ENCODE results near the gene PARM1.

PARM1 gene

DNA sequence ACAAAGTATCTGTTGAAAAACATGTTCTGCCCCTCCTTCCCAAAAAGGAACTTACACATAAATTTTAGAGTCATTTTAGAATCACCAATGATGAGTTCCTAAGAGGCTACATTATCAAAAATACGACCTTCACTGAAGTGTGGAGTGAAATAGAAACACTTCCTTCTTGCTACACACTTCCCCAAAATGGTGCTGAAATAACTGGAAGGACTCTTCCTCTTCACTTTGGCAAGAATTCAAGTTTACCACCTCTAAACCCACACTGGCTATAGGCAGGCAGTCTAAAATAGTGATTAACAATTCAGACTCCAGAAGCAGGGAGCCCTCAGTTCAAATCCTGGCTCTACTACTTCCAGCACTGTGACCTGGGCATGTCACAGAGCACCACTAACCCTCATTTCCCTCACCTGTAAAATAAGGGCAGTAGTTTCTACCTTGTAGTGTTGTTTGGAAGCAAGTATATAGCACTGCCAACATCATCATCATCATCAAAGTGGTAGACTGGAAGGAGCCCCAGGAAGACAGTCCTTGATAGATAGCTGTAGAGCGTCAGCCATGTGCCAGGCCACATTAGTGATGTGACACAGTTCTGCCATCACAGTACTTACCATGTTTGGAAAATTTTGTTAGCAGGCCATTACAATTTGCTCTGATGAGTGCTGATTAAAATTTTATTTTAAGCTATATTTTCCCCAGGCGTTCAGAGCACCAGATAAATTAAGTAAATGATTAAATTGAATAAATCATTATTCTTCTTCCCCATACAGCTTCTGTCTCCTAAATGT is 103.3 kb downstream of the PARM1 start:
- DNase-seq, result no peak

DNA sequence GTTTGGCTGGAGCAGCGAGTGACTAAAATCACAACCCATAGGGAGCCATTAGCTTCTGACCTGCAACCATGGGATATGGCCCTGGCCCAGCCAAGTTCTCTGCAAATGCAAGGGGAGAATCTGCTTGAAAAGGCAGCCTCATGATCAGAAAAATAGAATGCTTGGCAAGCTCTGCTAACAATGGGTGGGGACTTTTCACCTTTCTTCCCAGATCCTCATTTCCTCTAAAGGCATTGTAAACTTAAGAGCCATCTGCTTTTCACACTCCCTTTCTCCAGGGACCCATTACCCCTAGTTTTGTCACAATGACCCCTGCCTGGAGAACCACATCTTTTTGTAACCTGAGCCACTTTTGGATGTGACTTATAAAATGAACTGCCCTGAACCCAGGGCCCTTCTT is 104.3 kb downstream of the PARM1 start:
- DNase-seq, result no peak

DNA sequence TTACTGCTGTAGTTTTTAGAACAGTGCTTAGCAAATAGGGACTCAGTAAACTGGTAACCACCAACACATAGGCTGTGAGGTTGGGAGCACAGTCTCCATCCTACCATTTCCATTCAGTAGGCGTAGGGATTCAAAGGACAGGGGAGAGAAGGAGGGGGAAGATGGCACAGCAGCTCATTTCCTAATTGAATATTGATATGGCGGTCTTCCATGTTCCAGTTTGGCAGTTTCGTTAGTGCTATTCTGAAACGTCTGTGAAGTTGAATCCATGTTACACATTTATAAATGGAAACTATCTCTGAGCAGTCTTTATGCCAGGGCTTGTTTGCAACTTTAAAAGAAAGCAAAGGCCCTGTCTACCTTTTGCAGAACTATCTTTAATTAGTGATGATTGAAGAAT is 105.5 kb downstream of the PARM1 start:
- no peak for DNase-seq

DNA sequence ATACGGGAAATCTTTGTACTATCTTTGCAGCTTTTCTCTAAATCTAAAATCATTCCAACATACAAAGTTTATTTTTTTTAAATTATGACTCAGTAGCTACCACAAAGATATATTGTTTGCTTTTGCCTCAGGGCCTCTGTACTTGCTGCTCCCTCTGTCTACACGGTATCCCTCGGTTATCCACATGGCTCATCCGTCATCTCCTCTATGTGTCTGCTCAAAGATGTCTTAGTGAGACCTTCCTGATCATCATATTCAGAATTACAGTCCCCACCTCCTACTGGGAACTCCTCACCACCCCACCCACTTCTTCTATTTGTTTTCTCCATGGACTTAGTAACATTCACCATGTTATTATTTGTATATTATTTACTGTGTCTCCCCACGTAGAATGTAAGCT is 107.8 kb downstream of the PARM1 start:
- no peak for DNase-seq

DNA sequence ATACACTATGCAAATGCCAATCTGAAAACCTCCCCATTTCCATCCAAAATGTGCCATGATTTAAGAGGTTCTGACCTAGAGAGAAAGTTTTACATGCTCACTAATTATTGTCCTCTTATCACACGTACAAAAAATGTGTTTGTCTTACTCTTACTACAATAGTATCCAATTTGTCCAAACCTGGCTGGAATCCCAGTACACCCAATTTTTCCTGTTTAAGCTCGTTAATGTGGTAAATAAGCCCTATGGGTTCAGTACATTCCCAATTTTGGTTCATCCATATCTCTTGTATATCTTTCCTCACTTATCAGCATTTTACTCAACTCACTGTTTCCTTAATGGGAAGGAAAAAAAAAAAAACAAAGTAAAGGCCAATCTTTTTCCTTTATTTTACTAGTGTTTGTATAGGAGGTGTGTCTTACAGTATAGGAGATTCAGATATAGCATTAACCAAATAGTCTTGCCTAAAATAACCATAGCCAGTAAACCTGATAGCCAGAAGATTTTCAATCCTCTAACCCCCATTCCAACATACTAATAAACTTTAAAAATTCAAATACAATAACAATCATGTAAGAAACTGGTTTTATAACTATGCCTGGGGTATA is 109.8 kb downstream of the PARM1 start:
- DNase-seq, result no peak

DNA sequence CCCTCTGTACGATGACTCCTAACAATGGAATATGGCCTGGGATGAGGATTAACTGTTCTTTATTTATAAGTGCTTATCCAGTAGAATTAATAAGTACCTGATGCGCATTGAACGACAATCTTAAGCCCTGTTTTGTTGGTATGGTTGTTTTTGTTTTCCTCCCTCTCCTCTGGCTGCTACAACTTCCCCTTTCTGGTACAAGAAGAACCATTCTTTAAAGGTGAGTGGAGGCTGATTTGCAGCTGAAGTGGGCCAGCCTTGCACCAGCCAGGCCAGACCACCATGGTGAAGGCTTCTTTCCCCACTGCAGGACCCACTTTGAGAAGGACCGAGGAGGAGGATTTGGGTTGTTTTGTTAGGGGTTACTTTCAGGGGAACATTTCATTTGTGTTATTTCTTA is 113.3 kb downstream of the PARM1 start:
- DNase-seq, result no peak

DNA sequence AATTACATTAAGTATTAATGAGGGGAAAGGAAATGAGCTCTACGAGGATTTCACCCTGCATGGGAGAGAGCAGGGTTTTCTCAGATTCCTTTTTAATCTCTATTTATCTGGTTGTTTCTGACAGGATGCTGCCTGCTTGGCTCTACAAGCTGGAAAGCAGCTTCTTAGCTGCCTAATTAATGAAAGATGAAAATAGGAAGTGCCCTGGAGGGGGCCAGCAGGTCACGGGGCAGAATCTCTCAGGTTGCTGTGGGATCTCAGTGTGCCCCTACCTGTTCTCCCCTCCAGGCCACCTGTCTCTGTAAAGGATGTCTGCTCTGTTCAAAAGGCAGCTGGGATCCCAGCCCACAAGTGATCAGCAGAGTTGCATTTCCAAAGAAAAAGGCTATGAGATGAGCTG is 113.7 kb downstream of the PARM1 start:
- DNase-seq, result no peak

DNA sequence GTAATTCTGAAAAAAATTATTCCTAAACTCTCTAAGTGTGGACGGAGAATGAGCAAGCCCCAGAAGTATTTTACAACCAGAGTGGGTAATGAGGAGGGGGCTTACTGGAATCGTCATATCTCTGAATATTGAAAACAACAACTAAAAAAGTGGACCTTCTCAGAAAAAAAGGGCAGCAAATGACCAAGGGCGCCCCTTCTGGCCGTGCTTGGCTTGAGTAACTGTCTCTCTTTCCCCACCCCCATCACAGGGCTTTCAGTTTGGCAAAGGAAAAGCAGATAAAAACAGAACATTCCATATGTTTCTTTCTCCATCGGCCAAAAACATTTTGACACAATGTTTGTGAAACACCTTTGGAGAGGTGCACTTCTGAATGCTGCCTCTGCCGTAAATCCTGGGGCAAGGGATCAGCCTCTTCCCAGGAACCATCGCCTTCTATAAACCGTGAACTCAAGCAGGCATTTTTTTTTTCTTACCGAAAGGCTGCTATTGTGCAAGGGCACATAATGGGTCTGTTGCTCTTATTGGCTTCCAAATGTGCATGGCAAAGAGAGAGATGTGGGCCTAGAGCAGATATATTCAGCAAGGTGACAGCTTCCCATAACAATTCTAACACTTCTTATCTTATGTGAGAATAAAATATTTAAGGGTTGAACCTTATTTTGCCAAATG is 115.4 kb downstream of the PARM1 start:
- no peak for DNase-seq

DNA sequence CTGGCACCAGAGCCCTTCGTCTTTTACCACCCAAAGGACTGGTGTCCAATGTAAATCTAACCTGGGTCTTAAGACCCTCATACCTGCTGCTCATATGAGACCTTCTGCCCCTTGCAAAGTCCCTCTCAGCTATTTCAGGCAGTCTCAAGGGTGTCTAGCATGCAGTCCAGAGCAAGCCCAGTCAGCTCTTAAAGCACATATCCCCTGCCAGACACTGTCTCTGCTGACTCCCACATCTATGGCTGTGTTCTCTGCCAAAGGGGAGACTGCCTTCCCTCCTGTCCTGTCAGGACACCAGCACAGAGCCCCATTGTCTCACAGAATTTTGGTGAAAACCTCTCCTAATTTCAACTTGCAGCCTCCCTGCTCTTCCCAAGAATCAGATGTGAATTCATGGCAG is 118.5 kb downstream of the PARM1 start:
- DNase-seq, result no peak

DNA sequence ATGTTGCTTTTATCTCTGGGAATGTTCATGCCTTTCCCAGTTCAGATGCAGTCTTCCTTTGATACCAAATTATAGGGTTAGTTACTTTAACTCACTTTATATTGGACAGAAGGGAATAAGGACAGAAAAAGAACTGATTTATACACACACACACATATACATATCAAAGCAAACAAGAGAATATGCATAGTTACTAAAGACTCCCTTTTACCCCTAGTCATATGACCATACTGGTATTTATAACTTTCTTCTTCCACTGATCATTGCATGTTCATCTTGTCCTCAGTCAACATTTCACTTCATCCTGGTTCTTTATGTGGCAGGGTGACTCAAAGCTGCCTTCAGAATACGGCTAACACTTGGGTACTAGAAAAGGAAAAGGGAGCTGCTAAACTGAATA is 120.4 kb downstream of the PARM1 start:
- no peak for DNase-seq

DNA sequence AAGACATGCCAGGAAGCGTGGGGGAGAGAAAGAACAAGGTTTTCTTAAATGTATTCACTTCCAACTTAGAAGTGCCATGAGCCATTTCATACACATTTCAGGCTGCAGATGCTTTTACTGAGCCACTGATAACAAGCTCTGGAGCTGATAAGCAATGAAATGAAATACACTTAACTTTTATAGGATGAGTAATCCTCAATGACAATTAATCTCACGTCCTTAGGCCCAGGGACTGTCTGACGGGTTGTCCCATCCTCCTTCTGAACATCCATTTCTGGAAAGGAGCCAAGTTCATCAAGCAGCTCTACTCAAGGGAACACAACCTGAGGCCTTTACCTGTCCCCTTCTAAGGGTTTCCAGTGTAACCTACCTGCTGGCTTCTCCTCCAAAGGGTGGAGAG is 121.2 kb downstream of the PARM1 start:
- DNase-seq, result no peak

DNA sequence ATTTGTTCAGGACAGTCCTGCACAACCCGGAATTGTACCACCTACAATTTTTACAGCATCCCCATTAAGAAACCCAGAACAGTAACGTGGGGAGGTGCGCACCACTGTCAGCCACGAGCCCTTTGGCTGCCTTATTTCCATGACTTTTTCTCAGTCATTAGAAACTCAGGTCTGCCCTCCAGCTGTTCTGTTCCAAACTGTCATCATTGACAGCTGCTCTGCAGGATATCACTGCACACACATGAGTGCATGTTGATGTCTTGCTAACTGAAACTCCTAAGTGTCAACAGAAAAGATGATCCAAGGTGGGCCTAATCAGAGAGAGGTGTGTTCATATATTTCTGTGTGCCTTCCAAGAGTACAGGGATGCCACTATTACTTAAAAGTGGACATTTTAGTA is 123.4 kb downstream of the PARM1 start:
- DNase-seq, result no peak

DNA sequence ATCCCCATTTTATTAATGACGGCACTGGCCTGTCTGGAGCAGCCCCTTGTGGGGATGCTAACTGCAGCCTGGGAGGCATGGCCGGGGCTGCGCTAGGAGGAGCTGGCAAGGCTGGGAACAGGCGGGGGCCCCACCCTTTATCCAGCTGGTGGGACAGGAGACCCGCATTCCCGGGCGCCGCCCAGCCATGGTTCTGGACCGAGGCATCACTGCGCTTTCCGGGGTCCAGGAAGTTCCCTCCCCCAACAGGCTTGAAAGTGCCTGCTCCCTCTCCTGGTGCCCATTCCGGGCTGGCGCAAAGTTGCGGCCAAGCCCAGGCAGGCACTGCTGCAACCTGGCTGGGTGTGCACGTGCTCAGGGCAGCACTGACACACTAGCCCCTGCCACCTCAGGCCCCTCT is 124.5 kb downstream of the PARM1 start:
- no peak for DNase-seq

DNA sequence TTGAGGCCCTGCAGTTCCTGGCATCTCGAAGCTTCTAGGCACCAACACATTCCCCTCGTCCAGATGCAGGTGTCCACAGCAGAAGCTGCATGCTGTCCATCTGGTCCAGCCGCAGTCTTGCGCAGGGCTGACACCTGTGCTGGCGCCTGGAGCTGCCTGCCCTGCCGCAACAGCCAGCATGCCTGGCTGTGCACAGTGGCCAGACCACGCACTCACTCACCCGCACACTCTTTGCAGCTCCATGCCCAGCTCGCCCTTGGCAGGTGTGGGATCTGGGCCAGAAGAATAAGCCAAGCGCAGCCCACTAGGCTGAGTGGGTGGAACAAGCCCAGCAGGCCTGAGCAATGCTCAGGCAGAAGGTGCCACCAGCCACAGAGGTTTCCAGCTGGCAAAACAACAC is 125.6 kb downstream of the PARM1 start:
- no peak for DNase-seq

DNA sequence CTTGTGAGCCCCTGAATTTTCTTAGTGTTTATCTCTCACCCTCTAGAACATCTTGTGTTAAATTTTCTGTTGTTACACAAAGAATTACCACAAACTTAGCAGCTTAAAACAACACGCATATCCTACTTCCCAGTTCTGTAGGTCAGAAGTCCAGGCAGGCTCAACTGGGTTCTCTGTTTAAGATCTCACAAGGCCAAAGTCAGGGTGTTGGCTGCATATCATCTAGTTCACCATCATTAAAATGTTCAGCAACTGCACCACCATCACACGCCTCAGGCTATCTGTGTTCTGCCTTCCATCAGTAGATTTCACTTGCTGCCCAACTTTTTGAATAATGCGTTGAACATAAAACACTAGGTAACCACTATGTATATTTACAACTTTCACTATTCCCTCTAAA is 130.5 kb downstream of the PARM1 start:
- DNase-seq, result no peak

DNA sequence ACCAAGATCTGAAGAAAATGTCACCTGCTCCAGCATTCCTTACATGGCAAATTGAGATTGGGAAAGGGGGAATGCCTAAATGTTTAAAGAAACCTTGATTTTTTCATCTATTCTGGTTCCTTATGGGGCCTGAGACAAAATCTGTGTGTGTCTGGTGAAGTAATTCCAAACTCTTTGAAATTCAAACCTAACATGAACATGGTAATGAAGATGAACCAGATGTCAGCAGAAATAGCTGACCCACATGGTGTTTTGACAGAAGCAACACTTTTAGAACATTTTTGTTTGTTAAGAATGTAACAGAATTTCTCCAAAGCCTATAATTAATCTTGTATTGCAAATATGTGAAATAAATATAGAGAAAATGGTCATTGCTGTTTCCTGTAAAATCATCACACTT is 133.0 kb downstream of the PARM1 start:
- DNase-seq, result no peak

DNA sequence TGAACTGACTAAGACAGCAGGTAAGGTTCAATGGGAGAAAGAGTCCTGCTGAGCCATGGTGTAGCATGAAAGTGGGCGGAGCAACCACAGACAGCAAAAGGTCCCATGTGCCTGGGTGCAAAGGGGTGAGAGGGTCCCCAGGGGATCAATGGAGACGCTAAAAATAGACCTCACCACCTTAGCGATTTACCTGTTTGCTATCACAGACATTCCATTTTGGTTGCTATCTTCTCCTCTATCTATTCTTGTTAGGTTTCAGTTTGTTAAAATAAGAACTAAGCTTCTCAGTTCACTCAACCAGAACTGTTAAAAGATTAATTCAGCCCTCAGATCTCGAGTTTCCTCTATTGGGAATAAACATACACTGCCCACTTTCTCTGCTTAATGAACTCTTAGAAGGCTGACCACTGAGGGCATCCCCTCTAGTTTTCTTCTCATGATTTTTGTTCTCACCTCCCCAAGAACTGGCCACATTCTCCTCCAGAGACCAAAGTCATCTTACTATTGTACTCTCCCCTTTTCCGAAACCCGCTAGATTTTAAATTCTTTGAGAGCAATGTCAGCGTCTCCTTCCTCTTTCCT is 136.7 kb downstream of the PARM1 start:
- no peak for DNase-seq

DNA sequence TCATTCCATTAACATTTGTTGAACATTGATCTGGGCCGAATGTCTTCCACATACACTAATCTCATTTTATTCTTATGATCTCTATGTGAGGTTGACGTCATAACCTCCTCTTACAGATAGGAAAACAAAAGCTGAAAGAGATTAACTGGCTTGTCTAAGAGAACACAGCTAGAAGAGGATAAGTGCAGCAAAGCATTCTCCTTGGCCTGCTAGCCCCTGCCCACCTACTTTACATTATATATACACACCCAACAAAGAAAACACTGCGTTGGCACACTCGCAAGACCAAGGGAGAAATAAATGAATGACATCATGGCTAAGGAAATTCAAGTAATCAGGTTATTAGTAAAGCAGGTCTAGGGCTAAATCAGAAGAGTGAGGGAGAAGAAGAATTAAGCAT is 138.4 kb downstream of the PARM1 start:
- no peak for DNase-seq

DNA sequence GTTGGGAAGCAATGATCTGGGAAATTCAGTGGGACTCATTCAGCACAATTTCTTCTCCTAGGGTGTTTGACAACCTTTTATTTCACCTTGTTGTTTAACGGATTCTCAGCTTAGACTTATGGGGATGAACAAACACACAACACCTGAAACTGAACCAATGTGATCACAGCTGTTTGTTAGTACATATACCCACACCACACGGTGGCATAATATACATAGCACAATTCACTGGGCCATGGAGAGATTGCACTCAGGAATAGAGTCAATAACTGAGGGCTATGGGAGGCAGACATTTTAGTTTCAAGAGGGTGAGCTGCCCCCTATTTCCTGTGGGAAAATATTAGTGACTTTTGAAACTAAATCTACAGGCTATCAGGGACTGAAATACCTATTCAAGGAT is 148.0 kb downstream of the PARM1 start:
- DNase-seq, result no peak

DNA sequence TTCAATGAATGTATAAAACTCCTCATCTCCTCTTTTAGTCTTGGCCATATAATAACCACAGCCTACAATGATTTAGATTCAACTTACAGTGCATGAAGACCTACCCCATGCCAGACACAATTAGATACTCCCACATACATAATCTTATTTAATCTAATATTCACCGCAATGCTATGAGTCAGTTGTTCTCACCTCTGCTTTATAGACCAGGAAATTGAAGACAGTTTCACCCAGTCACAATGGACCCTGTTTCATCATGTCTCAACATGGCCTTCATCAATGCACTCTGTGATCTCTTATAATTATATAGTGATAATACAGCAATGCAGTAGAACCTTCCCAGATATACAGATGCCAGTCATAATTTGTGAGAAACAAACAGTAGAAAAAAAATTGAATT is 148.6 kb downstream of the PARM1 start:
- DNase-seq, result no peak

DNA sequence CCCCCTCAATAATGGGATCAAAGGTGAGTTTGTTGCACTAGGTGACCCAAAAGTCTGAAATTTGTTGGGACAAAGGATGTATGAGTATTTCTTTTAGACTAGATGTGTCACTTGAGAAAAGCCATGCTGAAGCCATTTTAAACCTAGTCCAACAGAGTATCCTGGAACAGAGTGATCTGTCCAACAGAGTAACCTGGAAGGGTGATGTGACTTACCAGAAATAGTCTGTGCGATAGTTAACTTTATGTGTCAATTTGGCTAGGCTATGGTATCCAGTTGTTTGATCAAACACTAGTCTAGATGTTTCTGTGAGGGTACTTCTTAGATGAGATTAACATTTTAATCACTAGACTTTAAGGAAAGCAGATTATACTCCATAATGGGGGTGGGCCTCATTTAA is 154.5 kb downstream of the PARM1 start:
- DNase-seq, result no peak

DNA sequence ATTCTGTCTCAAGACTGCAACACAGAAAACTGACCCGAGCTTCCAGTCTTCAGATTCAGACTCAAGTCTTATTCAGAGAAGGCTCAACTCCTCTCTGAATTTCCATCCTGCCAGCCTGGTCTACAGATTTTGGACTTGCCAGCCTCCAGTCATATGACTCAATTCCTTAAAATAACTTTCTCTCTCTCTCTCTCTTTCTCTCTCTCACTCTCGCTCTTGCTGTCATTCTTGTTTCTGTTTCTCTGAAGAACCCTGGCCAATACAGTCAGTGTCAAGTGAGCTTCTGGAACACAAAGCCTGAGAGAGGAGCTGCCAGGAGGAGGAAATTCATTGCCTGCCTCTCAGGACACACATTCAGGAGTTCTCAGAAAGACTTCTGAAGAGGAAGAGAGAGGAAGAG is 154.9 kb downstream of the PARM1 start:
- DNase-seq, result no peak

DNA sequence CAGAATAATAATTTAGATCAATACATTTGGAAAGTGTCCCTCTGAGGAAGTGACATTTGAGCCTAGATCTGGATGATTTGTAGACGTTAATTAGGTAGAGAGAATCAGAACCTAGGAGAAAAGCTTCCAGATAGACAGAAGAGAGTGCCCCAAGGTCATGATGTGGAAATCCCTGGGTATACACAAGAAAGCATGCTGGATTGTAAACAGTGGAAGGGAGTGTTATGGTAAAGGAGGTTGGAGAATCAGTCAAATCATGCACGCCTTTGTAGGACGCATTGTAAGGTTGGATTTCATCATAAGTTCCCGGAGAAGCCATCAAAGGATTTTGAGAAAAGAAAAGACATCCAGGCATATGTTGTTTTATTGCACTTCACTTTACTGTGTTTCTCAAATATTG is 156.3 kb downstream of the PARM1 start:
- DNase-seq, result no peak

DNA sequence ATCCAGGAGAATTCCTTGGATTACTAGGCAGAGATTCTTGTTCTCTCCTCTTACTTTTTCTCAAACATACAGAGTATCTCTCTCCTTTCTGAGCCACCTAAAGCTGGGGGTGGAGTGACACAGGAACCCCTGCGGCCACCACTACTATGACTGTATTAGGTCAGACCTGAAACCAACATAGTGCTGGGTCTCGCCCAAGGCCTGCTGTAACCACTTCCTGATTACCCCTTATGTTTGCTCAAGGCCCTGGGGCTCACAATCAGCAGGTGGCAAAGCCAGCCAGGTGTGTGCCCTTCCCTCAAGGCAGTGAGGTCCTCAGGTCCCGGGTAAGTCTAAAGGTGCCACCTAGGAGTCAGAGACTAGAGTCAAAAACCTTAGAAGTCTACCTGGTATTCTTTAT is 166.4 kb downstream of the PARM1 start:
- DNase-seq, result no peak
